HL-60/S4 treated with phorbol 12-myristate 13-acetate at 8.2 ng/mL for 4 days and 3 days (cell line): ENCODE results near the gene GID8.

Source experiments
- in situ Hi-C: fragments of 300-500 bp; cut with MboI; formaldehyde crosslinking; loops from 2 replicates; pipeline ENCODE4 v1.15.0; 2022; ENCODE audit warnings: low sequenced_read_pairs

The GID8 gene

DNA sequence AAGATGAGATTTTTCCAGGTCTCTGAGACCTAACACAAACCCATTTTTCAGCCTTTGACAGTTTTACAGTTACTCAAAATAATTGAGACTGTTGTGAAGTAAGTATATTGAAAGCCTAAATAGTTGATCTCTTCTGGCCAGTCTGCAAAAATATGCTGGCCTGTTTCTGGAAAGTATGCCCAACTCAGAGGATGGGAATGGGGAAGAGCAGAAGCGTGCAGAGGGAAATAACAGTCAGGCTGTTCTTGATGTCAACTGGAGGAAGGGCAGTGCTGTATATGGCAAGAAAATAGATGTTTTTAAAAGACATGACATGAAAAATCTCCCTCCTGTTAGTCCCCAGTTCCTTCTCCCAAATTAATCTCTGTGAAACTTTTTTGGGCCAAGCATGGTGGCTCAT, 3.8 kb downstream of the GID8 start:
- in situ Hi-C loops, result no loop called here

DNA sequence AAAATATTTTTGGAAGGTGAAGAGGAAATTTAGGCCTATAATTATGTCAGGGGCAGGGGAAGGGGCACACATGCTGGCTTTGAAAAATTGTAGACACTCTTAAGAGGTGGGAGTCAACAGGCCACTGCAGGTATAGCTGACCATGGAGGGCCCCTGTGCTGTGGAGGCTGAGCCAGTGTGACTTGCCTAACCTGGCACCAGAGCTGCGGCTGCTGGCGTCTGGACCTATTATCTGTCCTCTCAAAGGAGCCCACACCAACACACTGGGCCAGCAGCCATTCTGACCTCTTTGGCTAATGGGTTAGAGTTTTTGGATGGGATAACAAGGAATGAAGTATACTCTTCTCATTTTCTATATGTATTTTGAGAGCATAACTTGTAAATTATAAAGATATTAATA, 4.5 kb downstream of the GID8 start:
- in situ Hi-C loops, result no loop called here

DNA sequence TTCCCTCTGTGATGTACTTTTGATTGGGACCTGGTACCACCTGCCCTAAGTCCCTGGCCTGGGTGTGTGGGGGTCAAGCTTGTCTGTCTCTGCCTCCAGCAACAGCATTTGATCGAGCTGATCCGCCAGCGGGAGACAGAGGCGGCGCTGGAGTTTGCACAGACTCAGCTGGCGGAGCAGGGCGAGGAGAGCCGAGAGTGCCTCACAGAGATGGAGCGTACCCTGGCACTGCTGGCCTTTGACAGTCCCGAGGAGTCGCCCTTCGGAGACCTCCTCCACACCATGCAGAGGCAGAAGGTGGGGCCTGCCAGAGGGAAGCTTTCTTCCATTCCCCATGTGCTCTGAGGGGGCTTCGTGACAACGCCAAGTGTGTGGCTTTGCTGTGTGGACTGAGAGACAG, 5.4 kb downstream of the GID8 start:
- in situ Hi-C loops, result no loop called here

DNA sequence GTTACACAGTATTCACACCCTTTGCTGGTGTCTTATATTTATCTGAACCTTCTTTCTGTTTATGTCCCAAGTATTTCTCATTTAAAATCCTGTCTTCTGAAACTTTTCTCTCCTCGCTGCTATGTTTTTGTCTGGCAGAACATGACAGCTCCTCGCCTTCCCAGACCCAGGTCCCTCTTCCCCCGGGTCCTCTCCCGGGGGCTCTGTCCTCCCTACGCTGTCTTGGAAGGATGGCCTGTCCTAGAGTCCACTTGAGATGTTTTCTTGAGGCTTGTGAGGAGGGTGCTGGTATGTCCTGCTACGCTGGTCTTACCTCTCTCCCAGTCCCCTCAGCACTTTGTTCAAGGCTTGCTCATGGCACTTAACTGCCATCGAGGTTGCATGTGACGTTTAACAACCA, 6.2 kb downstream of the GID8 start:
- in situ Hi-C loops, result no loop called here

DNA sequence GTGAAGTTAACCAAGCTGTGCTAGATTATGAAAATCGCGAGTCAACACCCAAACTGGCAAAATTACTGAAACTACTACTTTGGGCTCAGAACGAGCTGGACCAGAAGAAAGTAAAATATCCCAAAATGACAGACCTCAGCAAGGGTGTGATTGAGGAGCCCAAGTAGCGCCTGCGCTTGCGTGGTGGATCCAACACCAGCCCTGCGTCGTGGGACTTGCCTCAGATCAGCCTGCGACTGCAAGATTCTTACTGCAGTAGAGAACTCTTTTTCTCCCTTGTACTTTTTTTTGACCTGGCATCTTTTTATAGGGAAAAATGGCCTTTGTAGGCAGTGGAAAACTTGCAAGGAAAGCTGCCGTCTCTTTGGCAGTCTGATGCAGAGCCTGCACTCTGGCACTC, 6.8 kb downstream of the GID8 start:
- in situ Hi-C loops, result no loop called here

- in situ Hi-C loops, result no loop called here
These were observed 7.9 kb downstream of the GID8 start for GRCh38 chr20:62945771-62946339.

DNA sequence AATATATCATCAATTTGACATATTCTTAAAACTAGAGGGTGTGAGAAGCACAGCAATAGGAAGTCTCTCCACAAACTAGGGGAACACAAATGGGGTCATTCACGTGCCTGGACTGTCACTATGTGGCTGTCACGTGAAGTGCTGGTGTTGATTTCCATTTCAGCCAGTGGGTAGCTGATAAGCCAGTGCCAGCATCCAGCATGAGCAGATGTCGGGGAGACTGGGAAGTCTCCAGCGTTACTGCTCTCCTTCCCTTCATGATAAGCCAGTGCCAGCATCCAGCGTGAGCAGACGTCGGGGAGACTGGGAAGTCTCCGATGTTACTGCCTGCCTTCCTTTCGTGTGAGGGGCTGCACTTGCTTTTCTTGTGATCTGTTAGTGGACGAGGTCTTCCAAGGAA, 9.0 kb downstream of the GID8 start:
- in situ Hi-C loops, result no loop called here

GRCh38 chr20:62947532-62948300, 9.8 kb downstream of the GID8 start:
- in situ Hi-C loops, result no loop called here

GRCh38 chr20:62949153-62949821, 11.3 kb downstream of the GID8 start:
- in situ Hi-C loops, result no loop called here

- in situ Hi-C loops, result no loop called here
These were observed 12.0 kb downstream of the GID8 start for GRCh38 chr20:62949962-62950361.

- in situ Hi-C loops, result no loop called here
These were observed 12.8 kb downstream of the GID8 start for GRCh38 chr20:62950741-62951140.

- in situ Hi-C loops, result no loop called here
These were observed 13.4 kb downstream of the GID8 start for GRCh38 chr20:62951143-62951895.

DNA sequence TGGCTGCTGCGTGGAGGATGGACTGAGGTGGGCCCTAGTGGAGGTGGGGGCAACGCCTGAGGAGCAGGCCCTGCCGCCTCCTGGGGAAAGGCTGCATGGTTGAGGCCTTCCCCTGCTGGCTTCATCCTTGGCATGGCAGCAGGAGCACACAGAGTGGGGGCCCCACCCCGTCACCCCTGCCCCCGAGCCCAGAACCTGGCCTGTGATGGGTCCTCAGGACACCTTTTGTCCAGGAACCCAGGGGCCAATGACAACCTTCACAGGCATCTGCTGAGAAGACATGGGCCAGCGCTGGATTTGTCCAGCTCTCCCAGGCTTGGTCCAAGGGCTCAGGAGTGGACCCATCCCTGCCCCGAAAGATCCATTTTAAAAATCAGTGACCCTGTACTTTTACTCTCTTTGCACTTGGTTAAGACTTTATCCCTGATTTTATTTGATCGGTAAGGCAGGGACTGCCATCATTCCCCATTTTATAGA, 14.0 kb downstream of the GID8 start:
- in situ Hi-C loops, result no loop called here

DNA sequence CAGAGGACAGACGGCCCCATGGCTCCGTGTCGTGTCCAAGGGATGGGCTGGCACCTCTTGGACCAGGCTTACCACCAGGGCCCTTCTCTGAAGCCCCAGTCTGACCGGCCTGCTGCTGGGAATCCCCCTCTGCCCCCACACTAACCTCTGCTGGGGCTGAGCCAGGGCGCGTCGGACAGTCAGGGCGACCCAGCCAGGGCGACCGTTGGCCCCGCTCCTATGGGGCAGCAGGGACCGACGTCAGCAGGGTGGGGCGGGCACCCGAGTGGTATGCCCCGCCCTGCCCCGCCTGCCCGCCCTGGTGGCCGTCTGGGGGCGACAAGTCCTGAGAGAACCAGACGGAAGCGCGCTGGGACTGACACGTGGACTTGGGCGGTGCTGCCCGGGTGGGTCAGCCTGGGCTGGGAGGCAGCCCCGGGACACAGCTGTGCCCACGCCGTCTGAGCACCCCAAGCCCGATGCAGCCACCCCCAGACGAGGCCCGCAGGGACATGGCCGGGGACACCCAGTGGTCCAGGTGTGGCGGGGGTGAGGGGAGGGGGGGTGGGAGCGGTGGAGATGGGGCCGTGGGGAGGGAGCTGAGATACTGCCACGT, 14.5 kb downstream of the GID8 start, which contains the start of gene SLC17A9:
SLC17A9 (plus strand) TSS at position 337 of the 595 bp plus-strand sequence; CDS start at position 459, 122 bp downstream.
- in situ Hi-C loops, result no loop called here

DNA sequence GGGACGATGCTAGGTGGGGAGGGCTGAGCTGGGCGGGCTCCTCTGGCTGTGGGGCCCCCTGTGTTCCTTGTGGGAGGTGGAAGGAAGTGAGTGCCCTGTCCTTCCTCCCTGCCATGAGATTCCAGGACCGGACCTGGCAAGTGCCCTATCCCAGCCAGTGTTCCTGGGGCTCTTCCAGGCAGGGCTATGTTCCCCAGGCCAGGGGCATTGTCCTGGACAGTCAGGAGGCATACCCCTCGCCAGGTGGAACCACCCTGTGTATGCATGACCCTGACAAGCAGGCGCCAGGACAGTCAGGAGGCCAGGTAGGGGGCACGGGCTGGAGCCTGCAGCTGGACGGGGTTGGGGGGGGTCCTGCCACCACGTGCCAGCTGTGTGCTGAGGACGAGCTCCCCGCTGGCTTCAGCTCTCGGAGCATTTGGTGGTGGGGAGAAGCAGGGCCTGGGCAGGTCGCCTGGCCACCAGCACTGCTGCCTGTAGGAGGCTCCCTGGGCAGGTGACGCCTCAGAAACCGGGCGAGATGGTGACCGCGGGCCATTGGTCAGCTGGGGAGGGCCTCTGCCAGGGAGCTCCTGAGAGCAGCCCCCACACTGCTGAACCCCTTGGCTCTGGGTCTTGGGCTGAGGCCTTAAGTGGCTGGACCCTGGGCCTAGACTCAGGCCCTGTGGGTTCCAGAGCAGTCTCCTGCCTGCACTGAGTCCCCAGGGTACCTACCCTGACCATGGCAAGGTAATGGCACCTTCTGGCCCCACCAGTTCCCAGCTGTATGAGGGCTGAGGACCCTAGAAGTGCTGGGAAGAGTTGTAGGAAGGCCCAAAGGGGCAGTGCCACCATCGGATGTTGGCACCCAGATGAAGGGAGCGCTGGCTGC, 15.3 kb downstream of the GID8 start:
- in situ Hi-C loops, result no loop called here

DNA sequence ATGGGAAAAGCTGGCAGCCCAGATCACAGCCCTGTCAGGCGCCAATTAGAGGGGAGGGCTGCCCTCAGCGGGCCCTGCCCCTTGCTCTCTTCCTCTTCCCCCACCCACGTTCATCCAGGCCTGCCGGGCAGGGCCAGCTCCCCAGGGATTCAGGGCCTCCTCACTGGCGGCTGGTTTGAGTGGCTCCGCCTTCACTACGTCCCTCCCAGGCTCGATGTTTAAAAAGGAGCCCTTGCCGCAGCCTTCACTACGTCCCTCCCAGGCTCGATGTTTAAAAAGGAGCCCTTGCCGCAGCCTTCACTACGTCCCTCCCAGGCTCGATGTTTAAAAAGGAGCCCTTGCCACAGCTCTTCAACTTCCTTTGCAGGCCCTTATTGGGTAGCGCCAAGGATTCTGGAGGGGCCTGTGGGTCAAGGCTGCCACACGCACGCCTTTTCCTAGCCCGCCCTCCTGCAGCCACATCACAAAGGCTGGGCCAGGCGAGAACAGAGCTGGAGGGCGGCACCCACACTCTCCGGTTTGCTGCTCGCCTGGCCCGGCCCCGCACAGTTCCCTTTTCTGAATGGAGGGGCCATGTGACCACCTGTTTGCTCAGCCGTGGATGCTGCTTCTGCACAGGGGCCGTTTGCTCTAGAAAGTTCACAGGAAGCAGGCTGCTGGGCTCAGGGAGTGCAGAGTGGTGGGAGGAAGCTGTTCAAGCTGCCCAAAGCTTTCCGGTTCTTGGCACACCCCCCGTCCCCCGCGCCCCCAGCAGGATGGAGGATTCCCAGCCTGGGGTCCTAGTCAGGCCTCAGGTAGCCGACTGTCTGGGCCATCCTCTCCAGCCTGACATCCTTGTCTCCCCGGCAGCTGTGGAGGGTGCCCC, 16.1 kb downstream of the GID8 start:
- in situ Hi-C loops, result no loop called here

DNA sequence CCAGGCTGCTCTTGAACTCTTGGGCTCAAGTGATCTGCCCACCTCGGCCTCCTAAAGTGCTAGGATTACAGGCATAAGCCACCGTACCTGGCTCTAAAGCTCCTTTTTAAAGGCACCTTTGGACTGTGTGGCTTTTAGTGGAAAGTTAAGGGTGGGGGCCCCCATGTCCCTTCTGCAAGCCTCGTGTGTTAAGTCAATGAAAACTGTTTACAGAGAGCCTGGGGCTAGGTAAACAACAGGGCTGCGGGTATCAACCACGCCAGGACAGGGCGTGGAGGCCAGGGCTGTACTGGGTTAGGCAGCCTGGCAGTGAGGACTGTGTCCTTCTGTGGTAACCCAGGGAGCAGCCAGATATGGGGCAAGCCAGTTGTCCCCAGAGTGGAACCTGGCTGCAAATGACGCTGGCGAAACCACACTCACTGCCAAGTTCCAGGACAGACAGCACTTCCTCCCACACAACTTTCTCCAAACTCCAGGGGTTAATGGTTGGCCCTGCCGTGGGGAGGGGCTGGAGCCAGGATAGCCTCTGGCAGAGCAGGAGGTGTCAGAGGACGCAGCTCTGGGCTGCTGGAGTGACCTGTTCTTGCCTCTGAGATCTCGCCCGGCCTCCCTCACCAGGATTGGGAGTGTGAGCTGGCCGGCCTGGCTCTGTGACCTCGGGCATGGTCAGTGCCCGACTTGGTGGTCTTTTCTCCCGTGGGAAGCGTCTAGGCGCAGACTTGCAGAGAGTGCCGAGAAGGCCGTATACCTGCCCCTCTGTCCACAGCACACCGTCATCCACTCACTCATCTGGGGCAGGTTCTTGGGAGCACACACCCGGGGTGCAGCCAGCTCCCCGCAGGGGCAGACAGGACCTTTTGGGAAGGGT, 17.8 kb downstream of the GID8 start:
- in situ Hi-C loops, result no loop called here
